ENCODE measurements around the gene CD22. TPM values are rescaled to one million over a fixed set of nuclear protein-coding genes. Genes with fewer than 3 reads are reported as not detected.
"Not testable (repeated sequence)": the region's sequence is repeated elsewhere in the genome, so short reads cannot be mapped to it uniquely, and the experiment has no call there.

Gene CD22
- polyA plus RNA-seq, 1 experiment, result not detected

- Histone ChIP-seq H3K4me3 (ENCODE audit: low read depth, low read length) (no peak overlapping the region), H3K27ac (ENCODE audit: low read depth, low read length) (no peak overlapping the region), H3K27me3 (ENCODE audit: control insufficient read depth, insufficient read depth, low read length) (peaks cover 14% of the 10 kb centered on the region), H3K9me3 (ENCODE audit: control insufficient read depth, insufficient read depth, low read length) (no peaks in the 10 kb centered on the region)
- TF ChIP-seq, protein P1, sequence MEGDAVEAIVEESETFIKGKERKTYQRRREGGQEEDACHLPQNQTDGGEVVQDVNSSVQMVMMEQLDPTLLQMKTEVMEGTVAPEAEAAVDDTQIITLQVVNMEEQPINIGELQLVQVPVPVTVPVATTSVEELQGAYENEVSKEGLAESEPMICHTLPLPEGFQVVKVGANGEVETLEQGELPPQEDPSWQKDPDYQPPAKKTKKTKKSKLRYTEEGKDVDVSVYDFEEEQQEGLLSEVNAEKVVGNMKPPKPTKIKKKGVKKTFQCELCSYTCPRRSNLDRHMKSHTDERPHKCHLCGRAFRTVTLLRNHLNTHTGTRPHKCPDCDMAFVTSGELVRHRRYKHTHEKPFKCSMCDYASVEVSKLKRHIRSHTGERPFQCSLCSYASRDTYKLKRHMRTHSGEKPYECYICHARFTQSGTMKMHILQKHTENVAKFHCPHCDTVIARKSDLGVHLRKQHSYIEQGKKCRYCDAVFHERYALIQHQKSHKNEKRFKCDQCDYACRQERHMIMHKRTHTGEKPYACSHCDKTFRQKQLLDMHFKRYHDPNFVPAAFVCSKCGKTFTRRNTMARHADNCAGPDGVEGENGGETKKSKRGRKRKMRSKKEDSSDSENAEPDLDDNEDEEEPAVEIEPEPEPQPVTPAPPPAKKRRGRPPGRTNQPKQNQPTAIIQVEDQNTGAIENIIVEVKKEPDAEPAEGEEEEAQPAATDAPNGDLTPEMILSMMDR (IDR thresholded peaks at IDR 0.05; ENCODE audit: low read depth, low read length), result no peak
- DNase-seq (ENCODE audit: low read depth, low spot score), result no peak
- ChIA-PET POLR2A (no interaction called here), CTCF (interaction anchor here (2.2 kb wide), 1 partner anchor 211 kb away, joined by 6 read pairs; no protein-coding TSS in a partner anchor)
Measured at GRCh38 chr19:35284153-35285094, 44.6 kb upstream of the CD22 start.

DNA sequence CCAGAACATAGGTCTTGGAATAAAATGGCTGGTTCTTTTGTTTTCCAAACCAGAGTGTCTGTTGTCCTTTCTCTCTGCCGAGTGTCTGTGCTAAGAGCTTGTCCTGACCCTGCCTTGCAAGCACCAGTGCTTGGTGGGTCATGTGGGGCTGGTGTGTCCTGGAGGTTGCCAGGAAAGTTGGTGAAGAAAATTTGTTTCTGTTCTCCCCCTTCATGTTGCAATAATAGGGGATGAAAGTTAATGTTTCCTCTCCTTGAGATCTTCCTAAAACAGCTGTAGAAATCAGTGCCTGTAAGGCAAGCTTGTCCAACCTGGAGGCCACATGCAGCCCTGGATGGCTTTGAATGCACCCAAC lies 43.9 kb upstream of the CD22 start:
- no peak for DNase-seq (ENCODE audit: low read depth, low spot score)
- Histone ChIP-seq H3K27me3 (ENCODE audit: control insufficient read depth, insufficient read depth, low read length) (peaks cover 14% of the 10 kb centered on the region), H3K4me3 (ENCODE audit: low read depth, low read length) (no peak overlapping the region), H3K9me3 (ENCODE audit: control insufficient read depth, insufficient read depth, low read length) (no peaks in the 10 kb centered on the region), H3K27ac (ENCODE audit: low read depth, low read length) (no peak overlapping the region)
- POLR2A ChIA-PET, result no interaction called here
- TF ChIP-seq, protein P1 (IDR thresholded peaks at IDR 0.05; ENCODE audit: low read depth, low read length), result no peak
- CTCF ChIA-PET, result interaction anchor here (0.7 to 2.2 kb wide), 2 partner anchors 29 to 210 kb away, joined by 4 to 6 read pairs; no protein-coding TSS in a partner anchor

GRCh38 chr19:35285465-35285864 lies 43.5 kb upstream of the CD22 start:
- H3K27ac ChIP-seq (ENCODE audit: low read depth, low read length); POLR2A ChIA-PET; H3K4me3 ChIP-seq (ENCODE audit: low read depth, low read length); DNase-seq (ENCODE audit: low read depth, low spot score); H3K9me3 ChIP-seq (ENCODE audit: control insufficient read depth, insufficient read depth, low read length): not testable (repeated sequence)
- CTCF ChIA-PET, result interaction anchor here (0.7 to 2.2 kb wide), 2 partner anchors 30 to 210 kb away, joined by 4 to 6 read pairs; no protein-coding TSS in a partner anchor
- peaks cover 14% of the 10 kb centered on the region for H3K27me3 ChIP-seq (ENCODE audit: control insufficient read depth, insufficient read depth, low read length)

- H3K4me3 ChIP-seq (ENCODE audit: low read depth, low read length); H3K27ac ChIP-seq (ENCODE audit: low read depth, low read length); POLR2A ChIA-PET; H3K9me3 ChIP-seq (ENCODE audit: control insufficient read depth, insufficient read depth, low read length); DNase-seq (ENCODE audit: low read depth, low spot score): not testable (repeated sequence)
- CTCF ChIA-PET, result interaction anchor here (2.2 kb wide), 1 partner anchor 209 kb away, joined by 6 read pairs; no protein-coding TSS in a partner anchor
- peaks cover 14% of the 10 kb centered on the region for H3K27me3 ChIP-seq (ENCODE audit: control insufficient read depth, insufficient read depth, low read length)
Measured at GRCh38 chr19:35286101-35286500, 42.9 kb upstream of the CD22 start.

GRCh38 chr19:35287713-35288112 lies 41.3 kb upstream of the CD22 start:
- DNase-seq (ENCODE audit: low read depth, low spot score), result no peak
- no peak overlapping the region for H3K27ac ChIP-seq (ENCODE audit: low read depth, low read length)
- H3K9me3 ChIP-seq (ENCODE audit: control insufficient read depth, insufficient read depth, low read length), result no peaks in the 10 kb centered on the region
- TF ChIP-seq, protein P1 (IDR thresholded peaks at IDR 0.05; ENCODE audit: low read depth, low read length), result no peak
- H3K27me3 ChIP-seq (ENCODE audit: control insufficient read depth, insufficient read depth, low read length), result peaks cover 6% of the 10 kb centered on the region
- POLR2A ChIA-PET, result no interaction called here
- H3K4me3 ChIP-seq (ENCODE audit: low read depth, low read length), result no peak overlapping the region
- CTCF ChIA-PET, result no interaction called here

GRCh38 chr19:35288331-35288730 lies 40.7 kb upstream of the CD22 start:
- DNase-seq (ENCODE audit: low read depth, low spot score), result no peak
- Histone ChIP-seq H3K4me3 (ENCODE audit: low read depth, low read length) (no peak overlapping the region), H3K27ac (ENCODE audit: low read depth, low read length) (no peak overlapping the region), H3K27me3 (ENCODE audit: control insufficient read depth, insufficient read depth, low read length) (peaks cover 10% of the 10 kb centered on the region), H3K9me3 (ENCODE audit: control insufficient read depth, insufficient read depth, low read length) (no peaks in the 10 kb centered on the region)
- POLR2A ChIA-PET, result no interaction called here
- CTCF ChIA-PET, result no interaction called here
- TF ChIP-seq, protein P1 (IDR thresholded peaks at IDR 0.05; ENCODE audit: low read depth, low read length), result no peak

Measured in AG04450 (cell line).